K562 (cell line): Measurements from ENCODE around the gene MPHOSPH9. TPM values are rescaled to one million over a fixed set of nuclear protein-coding genes. Genes with fewer than 3 reads are reported as not detected.

Source experiments
- BCL6 ChIP-seq: fragments of 250-450 bp; sonication (Bioruptor Pico); IDR thresholded peaks from 2 replicates; pipeline ENCODE4 v1.4.0; 2020
- FIP1L1 ChIP-seq: fragments of 200-400 bp; formaldehyde crosslinking; IDR thresholded peaks from 2 replicates; pipeline ENCODE4 v1.6.1; 2018; ENCODE audit warnings: mild to moderate bottlenecking, low read depth, low read length; ENCODE audit not compliant: poor library complexity, severe bottlenecking
- HMG20A ChIP-seq: fragments of 450-650 bp; formaldehyde crosslinking; conservative IDR thresholded peaks from 2 replicates; pipeline ENCODE4 v1.4.0; 2020; ENCODE audit warnings: mild to moderate bottlenecking, mixed read lengths
- THRAP3 ChIP-seq: fragments of 450-650 bp; IDR thresholded peaks from 2 replicates; pipeline ENCODE4 v1.6.1; 2016; ENCODE audit warnings: mild to moderate bottlenecking, inconsistent platforms, borderline replicate concordance
- ZBTB40 ChIP-seq, 2 experiments: fragments of 450-650 bp in 1 of 2; sonication (generic) in 1 of 2; formaldehyde crosslinking in 1 of 2; IDR thresholded peaks; 2 replicates each; pipeline versions ENCODE4 v1.7.1 to v1.9.0; 2016 to 2022; ENCODE audit warnings: inconsistent platforms in 1 of 2, mild to moderate bottlenecking in 1 of 2, missing genetic modification reagents in 1 of 2
- polyA plus RNA-seq, 8 experiments: library from polyadenylated mRNA; depleted of rRNA in 4 of 8; stranded (reverse) in 5 of 8; unstranded in 3 of 8; fragments of >200 nt; fragmentation: Nextera tagmentation in 2 of 8; fragmentation: Illumina TruSeq in 1 of 8; extraction: Ambion mirVana in 2 of 8; extraction: Trizol in 1 of 8; gene quantifications; 2 replicates each; pipeline versions ENCODE4 v1.2.1 to v1.2.3, GENCODE V29; 2011 to 2014; ENCODE audit warnings: inconsistent platforms in 1 of 8, missing spikeins in 1 of 8
- total RNA-seq, 7 experiments: library from RNA; depleted of rRNA in 6 of 7; stranded (reverse); fragments of >200 nt in 6 of 7; fragmentation: Illumina TruSeq in 2 of 7; extraction: Trizol in 2 of 7; gene quantifications; 2 replicates each; pipeline versions ENCODE4 v1.2.1 to v1.2.3, GENCODE V29; 2011 to 2021; ENCODE audit warnings: low replicate concordance in 1 of 7
- TF ChIP-seq, protein P1 (sequence below): IDR thresholded peaks from 2 replicates; pipeline ENCODE4 v1.6.1; 2014; ENCODE audit warnings: antibody characterized with exemption

MPHOSPH9 gene
- total and polyA plus RNA-seq, 9 of the 15 experiments (the other 6 are each of a cell fraction or from before 2014, with no cell fraction given) = 14.2 to 103 (median 54.5) TPM

DNA sequence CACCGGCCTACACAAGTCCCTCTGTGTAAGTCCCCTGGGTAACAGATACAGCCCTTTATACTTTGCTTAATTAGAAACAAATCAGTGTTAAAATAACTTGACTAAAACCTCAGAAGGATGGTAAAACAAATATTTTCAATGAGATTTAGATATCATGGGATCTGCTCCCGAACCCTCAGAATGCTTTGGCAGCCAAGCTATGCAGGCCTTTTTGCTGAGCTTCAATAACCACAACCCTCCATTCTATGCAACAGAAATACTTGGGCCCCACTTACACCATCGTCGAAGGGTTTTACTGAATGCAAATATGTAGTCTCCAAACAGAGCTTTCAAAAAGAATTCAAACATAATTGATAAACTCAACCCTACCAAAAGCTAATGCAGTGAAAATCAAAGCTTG is 52.8 kb downstream of the MPHOSPH9 start (continued):
- TF ChIP-seq, protein P1, sequence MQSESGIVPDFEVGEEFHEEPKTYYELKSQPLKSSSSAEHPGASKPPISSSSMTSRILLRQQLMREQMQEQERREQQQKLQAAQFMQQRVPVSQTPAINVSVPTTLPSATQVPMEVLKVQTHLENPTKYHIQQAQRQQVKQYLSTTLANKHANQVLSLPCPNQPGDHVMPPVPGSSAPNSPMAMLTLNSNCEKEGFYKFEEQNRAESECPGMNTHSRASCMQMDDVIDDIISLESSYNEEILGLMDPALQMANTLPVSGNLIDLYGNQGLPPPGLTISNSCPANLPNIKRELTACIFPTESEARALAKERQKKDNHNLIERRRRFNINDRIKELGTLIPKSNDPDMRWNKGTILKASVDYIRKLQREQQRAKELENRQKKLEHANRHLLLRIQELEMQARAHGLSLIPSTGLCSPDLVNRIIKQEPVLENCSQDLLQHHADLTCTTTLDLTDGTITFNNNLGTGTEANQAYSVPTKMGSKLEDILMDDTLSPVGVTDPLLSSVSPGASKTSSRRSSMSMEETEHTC = no peak
- no peak for TF ChIP-seq THRAP3
- no peak for TF ChIP-seq BCL6 (CRISPR knock-in tag)
- no peak for TF ChIP-seq ZBTB40 (IDR thresholded peaks at IDR 0.05)
- no peak for TF ChIP-seq ZBTB40 (CRISPR knock-in tag; IDR thresholded peaks at IDR 0.05)
- TF ChIP-seq FIP1L1 = no peak
- TF ChIP-seq HMG20A = no peak
